Measurements from ENCODE around the gene NAP1L4. TPM values are rescaled to one million over a fixed set of nuclear protein-coding genes. Genes with fewer than 3 reads are reported as not detected.

The NAP1L4 gene
- total RNA-seq, 1 experiment from 2014 or later: 184 TPM

- Histone ChIP-seq H3K9me3 (ENCODE audit: low read depth, low read length, poor library complexity, severe bottlenecking) (no peaks in the 10 kb centered on the region), H3K4me3 (ENCODE audit: low read depth, low read length, poor library complexity, severe bottlenecking) (no peak overlapping the region), H3K4me1 (ENCODE audit: insufficient read depth, low read length, poor library complexity, severe bottlenecking) (no peaks in the 10 kb centered on the region), H3K27me3 (replicated peaks; ENCODE audit: insufficient read depth, low read depth, low read length, poor library complexity) (no peaks in the 10 kb centered on the region), H3K36me3 (ENCODE audit: insufficient read depth, low read length, poor library complexity, severe bottlenecking) (peaks cover 59% of the 10 kb centered on the region), H3K27ac (ENCODE audit: low read depth, low read length, poor library complexity, severe bottlenecking) (no peak overlapping the region)
- ChIA-PET POLR2A (ENCODE audit: low non-redundant PET) (no interaction called here), CTCF (no interaction called here)
- no peak for DNase-seq (ENCODE audit: low spot score)
- intact Hi-C loops (cut with micrococcal nuclease; ENCODE audit: unreplicated experiment): loop anchor here (10.0 kb wide), 1 partner anchor 384 kb away; no protein-coding TSS in a partner anchor
- no TSS peak for BruUV-seq (replicated peaks)
- no peak for TF ChIP-seq EZH2 (IDR thresholded peaks at IDR 0.05; ENCODE audit: borderline replicate concordance, low read depth, low read length, poor library complexity, severe bottlenecking)
- TF ChIP-seq CTCF (conservative IDR thresholded peaks at IDR 0.05; ENCODE audit: low read depth, low read length): no peak
Measured at GRCh38 chr11:3030289-3031070, 38.4 kb upstream of the NAP1L4 start.

- peaks cover 58% of the 10 kb centered on the region for H3K36me3 ChIP-seq (ENCODE audit: insufficient read depth, low read length, poor library complexity, severe bottlenecking)
- POLR2A ChIA-PET (ENCODE audit: low non-redundant PET): no interaction called here
- intact Hi-C loops (cut with micrococcal nuclease; ENCODE audit: unreplicated experiment): no loop called here
- H3K4me1 ChIP-seq (ENCODE audit: insufficient read depth, low read length, poor library complexity, severe bottlenecking): no peaks in the 10 kb centered on the region
- H3K4me3 ChIP-seq (ENCODE audit: low read depth, low read length, poor library complexity, severe bottlenecking): no peak overlapping the region
- no TSS peak for BruUV-seq (replicated peaks)
- H3K27me3 ChIP-seq (replicated peaks; ENCODE audit: insufficient read depth, low read depth, low read length, poor library complexity): no peaks in the 10 kb centered on the region
- CTCF ChIA-PET: no interaction called here
- TF ChIP-seq EZH2 (IDR thresholded peaks at IDR 0.05; ENCODE audit: borderline replicate concordance, low read depth, low read length, poor library complexity, severe bottlenecking) (no peak), CTCF (conservative IDR thresholded peaks at IDR 0.05; ENCODE audit: low read depth, low read length) (no peak)
- DNase-seq (ENCODE audit: low spot score): no peak
- H3K9me3 ChIP-seq (ENCODE audit: low read depth, low read length, poor library complexity, severe bottlenecking): no peaks in the 10 kb centered on the region
- H3K27ac ChIP-seq (ENCODE audit: low read depth, low read length, poor library complexity, severe bottlenecking): no peak overlapping the region
Measured at GRCh38 chr11:3028813-3029212, 36.7 kb upstream of the NAP1L4 start.

- POLR2A ChIA-PET (ENCODE audit: low non-redundant PET): no interaction called here
Measured at GRCh38 chr11:3026803-3027202, 34.7 kb upstream of the NAP1L4 start.

More at GRCh38 chr11:3026803-3027202, 34.7 kb upstream of the NAP1L4 start:
- Histone ChIP-seq H3K27ac (ENCODE audit: low read depth, low read length, poor library complexity, severe bottlenecking) (no peak overlapping the region), H3K27me3 (replicated peaks; ENCODE audit: insufficient read depth, low read depth, low read length, poor library complexity) (no peaks in the 10 kb centered on the region), H3K4me1 (ENCODE audit: insufficient read depth, low read length, poor library complexity, severe bottlenecking) (peaks cover 10% of the 10 kb centered on the region), H3K4me3 (ENCODE audit: low read depth, low read length, poor library complexity, severe bottlenecking) (no peak overlapping the region), H3K36me3 (ENCODE audit: insufficient read depth, low read length, poor library complexity, severe bottlenecking) (peaks cover 45% of the 10 kb centered on the region), H3K9me3 (ENCODE audit: low read depth, low read length, poor library complexity, severe bottlenecking) (no peaks in the 10 kb centered on the region)
- no peak for TF ChIP-seq EZH2 (IDR thresholded peaks at IDR 0.05; ENCODE audit: borderline replicate concordance, low read depth, low read length, poor library complexity, severe bottlenecking)
- no peak for TF ChIP-seq CTCF (conservative IDR thresholded peaks at IDR 0.05; ENCODE audit: low read depth, low read length)
- DNase-seq (ENCODE audit: low spot score): no peak
- BruUV-seq (replicated peaks): no TSS peak
- intact Hi-C loops (cut with micrococcal nuclease; ENCODE audit: unreplicated experiment): no loop called here
- CTCF ChIA-PET: no interaction called here
